Heart left ventricle (tissue), 16 donors: ENCODE measurements around the gene GGACT. TPM values are rescaled to one million over a fixed set of nuclear protein-coding genes. Genes with fewer than 3 reads are reported as not detected.

Experiments
- ATAC-seq, 4 donors: fragments of 200-7000 bp; cut with Tn5 transposase; one replicate each; pipeline ENCODE4 v1.9.1; 2020 to 2022; ENCODE audit warnings: moderate library complexity in 4 of 4, mild to moderate bottlenecking in 3 of 4, moderate number of reproducible peaks in 1 of 4
- DNase-seq, 5 donors: peaks; one replicate each; pipeline ENCODE4 v3.0.0-alpha.2; 2020
- H3K27ac ChIP-seq, 12 donors: fragments of 200-600 bp; sonication (generic) in 4 of 12; one replicate each; pipeline versions ENCODE4 v1.5.0 to v1.8.0; 2016 to 2022; ENCODE audit warnings: mild to moderate bottlenecking in 2 of 12
- H3K27me3 ChIP-seq, 9 donors: fragments of 200-600 bp; sonication (generic) in 2 of 9; one replicate each; pipeline versions ENCODE4 v1.5.1 to v1.8.0; 2016 to 2022; ENCODE audit warnings: mild to moderate bottlenecking in 3 of 9
- H3K36me3 ChIP-seq, 9 donors: fragments of 200-600 bp; sonication (generic) in 2 of 9; one replicate each; pipeline versions ENCODE4 v1.5.0 to v1.8.0; 2018 to 2022; ENCODE audit warnings: mild to moderate bottlenecking in 2 of 9
- H3K4me1 ChIP-seq, 12 donors: fragments of 200-600 bp; sonication (generic) in 4 of 12; one replicate each; pipeline versions ENCODE4 v1.5.0 to v1.8.0; 2016 to 2022; ENCODE audit warnings: mild to moderate bottlenecking in 3 of 12
- H3K4me3 ChIP-seq, 12 donors: fragments of 200-600 bp; sonication (generic) in 4 of 12; one replicate each; pipeline versions ENCODE4 v1.5.0 to v1.8.0; 2017 to 2022; ENCODE audit warnings: mild to moderate bottlenecking in 9 of 12, moderate library complexity in 4 of 12
- H3K9me3 ChIP-seq, 12 donors: fragments of 200-600 bp; sonication (generic) in 4 of 12; one replicate each; pipeline versions ENCODE4 v1.5.0 to v1.8.0; 2016 to 2022; ENCODE audit warnings: mild to moderate bottlenecking in 1 of 12
- POLR2A ChIP-seq, 2 donors: fragments of 450-650 bp; IDR thresholded peaks; one replicate each; pipeline ENCODE4 v1.6.1; 2017; ENCODE audit warnings: antibody characterized with exemption in 2 of 2, mild to moderate bottlenecking in 2 of 2, moderate library complexity in 2 of 2
- WGBS, 4 donors: extraction: QIAGEN DNeasy Blood & Tissue Kit in 2 of 4; methylation state at CpG; one replicate each; pipeline versions ENCODE4 v1.1.5 to v1.1.7; 2013 to 2018; 5-methylcytosine and 5-hydroxymethylcytosine counted together
- intact Hi-C, 10 donors: fragments of 100-400 bp; cut with DNase I; formaldehyde crosslinking; loops; one replicate each; pipeline versions ENCODE4 v1.11.1 to v1.14.2; 2022
- polyA plus RNA-seq, 2 donors: library from polyadenylated mRNA; stranded (reverse); fragments of 200-250 nt; gene quantifications; one replicate each; pipeline ENCODE4 v1.2.3, GENCODE V29; 2013
- total RNA-seq, 9 donors: library from RNA; depleted of rRNA in 2 of 9; stranded (reverse); fragments of >200 nt in 2 of 9; fragmentation: NEBNext Ultra II Directional in 3 of 9; extraction: Animal tissue kit (Norgen Biotek cat#: 25700) in 3 of 9; gene quantifications; one replicate each; pipeline versions ENCODE4 v1.1.0 to v1.2.4, GENCODE V29; 2016 to 2023
- TF ChIP-seq, protein P1 (sequence below), 12 donors: fragments of 200-600 bp; sonication (generic) in 4 of 12; IDR thresholded peaks; one replicate each; pipeline versions ENCODE4 v1.5.0 to v1.8.0; 2018 to 2022; ENCODE audit warnings: antibody characterized with exemption in 12 of 12, mild to moderate bottlenecking in 5 of 12
- donor health status: ischemic (EF 13 %, LVEDD 7.1; RV severe dilation, severe dysfunction).
- donor health status: healthy with polysubstance abuse.
- donor health status: DM: no; HTN: yes; CAD: no.
- donor health status: DM: no; HTN: no; CAD: no.
- donor health status: ischemic (EF 25% LVEDD 6.9; RV normal size, moderate dysfunction).
- donor health status: ischemic (EF 25% LVEDD 5.7; RV mildly dilated, moderate dysfunction).
- donor health status: healthy.
- donor health status: DM: yes; HTN: yes; CAD: no.
- donor health status: ischemic (EF 35%, LVEDD 5.7; RV mildly dilated, moderate dysfunction).
- donor health status: nonischemic (EF 11% LVEDD 7.7; RV severe dilation, severe dysfunction).
- donor health status: DM: yes; HTN: yes; CAD: no.
- donor health status: PGD.
- donor health status: ischemic (EF 29% LVEDD 5.4; RV normal size, mild dysfunction).
- donor health status: nonischemic (EF 23%, LVEDD 6.1; RV moderate dilation, normal function).

GGACT gene
- total and polyA plus RNA-seq, 11 donors: 0.34 to 3.9 (median 1.3) TPM

DNA sequence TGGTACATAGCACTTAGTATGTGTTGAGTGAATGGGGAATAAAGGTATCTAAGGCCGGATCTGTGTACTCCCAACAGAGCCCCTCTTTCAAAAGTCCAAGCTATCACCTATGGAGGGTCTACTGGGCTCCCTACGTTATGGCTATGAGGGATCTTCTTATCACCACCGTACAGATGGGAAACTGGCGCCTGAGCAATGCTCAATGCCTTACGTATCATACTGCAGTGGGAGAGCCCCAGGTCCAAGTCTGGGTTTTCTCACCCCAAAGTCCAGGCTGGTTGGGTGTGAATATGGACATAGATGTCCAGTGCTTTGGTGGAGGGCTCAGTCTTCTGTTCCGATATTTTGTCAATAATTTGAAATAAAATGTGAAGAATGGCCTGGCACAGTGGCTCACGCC lies 13.1 kb upstream of the GGACT start:
- H3K27ac ChIP-seq: no peak overlapping the region
- no peak overlapping the region for H3K4me3 ChIP-seq
- no peaks in the 10 kb centered on the region for H3K27me3 ChIP-seq
- WGBS, 4 donors: 87 to 94% (median 94%) methylated on average over 7 of the region's 7 CpGs
- ATAC-seq: no peak
- H3K9me3 ChIP-seq: no peaks in the 10 kb centered on the region
- no peak for TF ChIP-seq POLR2A (IDR thresholded peaks at IDR 0.05)
- TF ChIP-seq, protein P1, sequence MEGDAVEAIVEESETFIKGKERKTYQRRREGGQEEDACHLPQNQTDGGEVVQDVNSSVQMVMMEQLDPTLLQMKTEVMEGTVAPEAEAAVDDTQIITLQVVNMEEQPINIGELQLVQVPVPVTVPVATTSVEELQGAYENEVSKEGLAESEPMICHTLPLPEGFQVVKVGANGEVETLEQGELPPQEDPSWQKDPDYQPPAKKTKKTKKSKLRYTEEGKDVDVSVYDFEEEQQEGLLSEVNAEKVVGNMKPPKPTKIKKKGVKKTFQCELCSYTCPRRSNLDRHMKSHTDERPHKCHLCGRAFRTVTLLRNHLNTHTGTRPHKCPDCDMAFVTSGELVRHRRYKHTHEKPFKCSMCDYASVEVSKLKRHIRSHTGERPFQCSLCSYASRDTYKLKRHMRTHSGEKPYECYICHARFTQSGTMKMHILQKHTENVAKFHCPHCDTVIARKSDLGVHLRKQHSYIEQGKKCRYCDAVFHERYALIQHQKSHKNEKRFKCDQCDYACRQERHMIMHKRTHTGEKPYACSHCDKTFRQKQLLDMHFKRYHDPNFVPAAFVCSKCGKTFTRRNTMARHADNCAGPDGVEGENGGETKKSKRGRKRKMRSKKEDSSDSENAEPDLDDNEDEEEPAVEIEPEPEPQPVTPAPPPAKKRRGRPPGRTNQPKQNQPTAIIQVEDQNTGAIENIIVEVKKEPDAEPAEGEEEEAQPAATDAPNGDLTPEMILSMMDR (IDR thresholded peaks at IDR 0.05): no peak
- no peak for DNase-seq
- H3K4me1 ChIP-seq: peaks cover 0 to 4% (median 0%) of the 10 kb centered on the region in 12 donors
- H3K36me3 ChIP-seq: peaks cover 0 to 4% (median 0%) of the 10 kb centered on the region in 9 donors
- intact Hi-C loops: no loop called here

DNA sequence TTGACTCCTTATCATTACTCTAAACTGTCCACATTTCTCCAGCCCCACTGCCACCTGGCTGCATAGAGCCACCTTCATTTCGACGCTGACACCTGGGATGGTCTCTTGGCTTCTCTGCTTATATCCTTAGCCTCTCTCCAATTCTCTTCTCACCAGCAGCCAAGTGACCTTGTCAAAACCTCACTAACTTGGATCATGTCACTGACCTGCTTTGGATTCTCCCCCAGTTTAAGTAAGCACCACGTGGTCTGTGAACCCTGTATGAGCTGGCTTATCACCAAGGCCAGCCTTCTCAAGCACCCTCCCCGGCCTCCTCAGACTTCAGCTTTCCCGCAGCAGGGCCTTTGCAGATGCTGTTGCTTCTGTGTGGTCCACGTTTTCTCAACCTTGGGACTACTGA lies 12.3 kb upstream of the GGACT start:
- no peaks in the 10 kb centered on the region for H3K9me3 ChIP-seq
- intact Hi-C loops: no loop called here
- peaks cover 0 to 4% (median 0%) of the 10 kb centered on the region in 9 donors for H3K36me3 ChIP-seq
- ATAC-seq (no peak), DNase-seq (no peak)
- 58 to 65% (median 62%) methylated on average over 6 of the region's 6 CpGs for WGBS, 4 donors
- H3K27me3 ChIP-seq: no peaks in the 10 kb centered on the region
- H3K27ac ChIP-seq: no peak overlapping the region
- H3K4me3 ChIP-seq: no peak overlapping the region
- H3K4me1 ChIP-seq: peaks cover 0 to 4% (median 0%) of the 10 kb centered on the region in 12 donors
- TF ChIP-seq, protein P1 (IDR thresholded peaks at IDR 0.05): no peak
- no peak for TF ChIP-seq POLR2A (IDR thresholded peaks at IDR 0.05)

DNA sequence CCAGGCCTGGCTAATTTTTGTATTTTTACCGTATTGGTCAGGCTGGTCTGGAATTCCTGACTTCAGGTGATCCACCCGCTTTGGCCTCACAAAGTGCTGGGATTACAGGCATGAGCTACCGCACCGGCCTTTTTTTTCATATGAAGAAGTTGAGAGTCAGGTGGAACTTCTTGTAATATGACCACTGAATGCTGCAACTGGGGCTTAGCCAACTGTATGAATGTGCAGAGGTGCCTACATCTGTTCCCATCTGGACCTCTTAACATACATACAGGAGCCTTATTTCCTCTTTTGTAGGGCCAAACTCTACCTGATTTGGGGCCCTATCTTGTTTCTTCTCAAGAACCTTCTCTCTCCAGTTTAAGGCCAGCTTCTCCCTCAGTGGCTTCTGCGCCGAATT lies 11.9 kb upstream of the GGACT start:
- no peak for TF ChIP-seq POLR2A (IDR thresholded peaks at IDR 0.05)
- TF ChIP-seq, protein P1 (IDR thresholded peaks at IDR 0.05): no peak
- no peaks in the 10 kb centered on the region for H3K4me1 ChIP-seq
- no peaks in the 10 kb centered on the region for H3K27me3 ChIP-seq
- peaks cover 0 to 4% (median 0%) of the 10 kb centered on the region in 9 donors for H3K36me3 ChIP-seq
- H3K9me3 ChIP-seq: no peaks in the 10 kb centered on the region
- no peak overlapping the region for H3K27ac ChIP-seq
- intact Hi-C loops: no loop called here
- no peak overlapping the region for H3K4me3 ChIP-seq
- no peak for DNase-seq
- ATAC-seq: no peak
- WGBS, 4 donors: 92 to 99% (median 96%) methylated on average over 6 of the region's 6 CpGs

DNA sequence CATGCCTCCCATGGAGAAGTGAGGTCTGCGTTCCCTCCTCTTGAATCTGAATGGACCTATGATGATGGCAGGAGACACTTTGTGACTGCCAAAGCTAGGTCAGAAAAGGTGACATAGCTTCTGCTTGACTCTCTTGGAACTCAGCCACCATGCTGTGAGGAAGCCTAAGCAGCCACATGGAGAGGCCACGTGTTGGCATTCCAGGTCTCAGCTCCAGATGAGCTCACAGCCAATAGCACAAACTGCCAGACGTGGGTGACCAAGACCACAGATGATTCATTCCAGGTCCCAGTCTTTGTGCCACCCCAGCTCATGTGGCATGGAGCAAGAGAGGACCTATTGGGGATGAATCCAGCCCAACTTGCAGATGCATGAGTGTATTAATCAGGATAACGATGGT lies 8.7 kb upstream of the GGACT start:
- Histone ChIP-seq H3K9me3 (no peaks in the 10 kb centered on the region), H3K4me3 (no peak overlapping the region), H3K4me1 (no peaks in the 10 kb centered on the region), H3K36me3 (no peaks in the 10 kb centered on the region), H3K27ac (no peak overlapping the region), H3K27me3 (no peaks in the 10 kb centered on the region)
- TF ChIP-seq, protein P1 (IDR thresholded peaks at IDR 0.05): no peak
- no peak for TF ChIP-seq POLR2A (IDR thresholded peaks at IDR 0.05)
- intact Hi-C loops: loop anchor here in 1 of 10 donors (5.0 kb wide), 1 partner anchor 685 kb away; no protein-coding TSS in a partner anchor
- WGBS, 4 donors: 88 to 96% (median 91%) methylated on average over 4 of the region's 4 CpGs
- ATAC-seq (no peak), DNase-seq (no peak)
